ENCODE results near the gene C4orf33.

DNA sequence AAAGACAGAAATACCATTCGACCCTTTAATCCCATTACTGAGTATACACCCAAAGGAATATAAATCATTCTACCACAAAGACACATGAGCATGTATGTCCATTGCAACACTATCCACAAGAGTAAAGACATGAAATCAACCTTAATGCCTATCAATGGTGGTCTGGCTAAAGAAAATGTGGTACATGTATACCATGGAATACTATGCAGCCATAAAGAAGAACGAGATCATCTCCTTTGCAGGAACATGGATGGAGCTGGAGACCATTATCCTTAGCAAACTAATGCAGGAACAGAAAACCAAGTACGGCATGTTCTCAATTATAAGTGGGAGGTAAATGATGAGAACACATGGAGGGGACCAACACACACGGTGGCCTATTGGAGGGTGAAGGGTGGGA is 10.5 kb upstream of the C4orf33 start:
- no peak for TF ChIP-seq EZH2 (IDR thresholded peaks at IDR 0.05; ENCODE audit: borderline replicate concordance, low read length)
- TF ChIP-seq, protein P1, sequence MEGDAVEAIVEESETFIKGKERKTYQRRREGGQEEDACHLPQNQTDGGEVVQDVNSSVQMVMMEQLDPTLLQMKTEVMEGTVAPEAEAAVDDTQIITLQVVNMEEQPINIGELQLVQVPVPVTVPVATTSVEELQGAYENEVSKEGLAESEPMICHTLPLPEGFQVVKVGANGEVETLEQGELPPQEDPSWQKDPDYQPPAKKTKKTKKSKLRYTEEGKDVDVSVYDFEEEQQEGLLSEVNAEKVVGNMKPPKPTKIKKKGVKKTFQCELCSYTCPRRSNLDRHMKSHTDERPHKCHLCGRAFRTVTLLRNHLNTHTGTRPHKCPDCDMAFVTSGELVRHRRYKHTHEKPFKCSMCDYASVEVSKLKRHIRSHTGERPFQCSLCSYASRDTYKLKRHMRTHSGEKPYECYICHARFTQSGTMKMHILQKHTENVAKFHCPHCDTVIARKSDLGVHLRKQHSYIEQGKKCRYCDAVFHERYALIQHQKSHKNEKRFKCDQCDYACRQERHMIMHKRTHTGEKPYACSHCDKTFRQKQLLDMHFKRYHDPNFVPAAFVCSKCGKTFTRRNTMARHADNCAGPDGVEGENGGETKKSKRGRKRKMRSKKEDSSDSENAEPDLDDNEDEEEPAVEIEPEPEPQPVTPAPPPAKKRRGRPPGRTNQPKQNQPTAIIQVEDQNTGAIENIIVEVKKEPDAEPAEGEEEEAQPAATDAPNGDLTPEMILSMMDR (IDR thresholded peaks at IDR 0.05; ENCODE audit: low read length) = no peak

Measured in OCI-LY1 (cell line).